GM12875 (cell line): ENCODE measurements around the gene TOPBP1.

ENCODE experiments used
- H3K4me3 ChIP-seq: one replicate; pipeline ENCODE4 v1.5.1; 2011; ENCODE audit warnings: low read depth, low read length, control low read depth
- CTCF ChIP-seq: IDR thresholded peaks from 2 replicates; pipeline ENCODE4 v1.5.1; 2011; ENCODE audit warnings: low read depth, mild to moderate bottlenecking, control low read depth, inconsistent platforms, low read length, moderate library complexity, borderline replicate concordance; ENCODE audit not compliant: insufficient read depth

Gene TOPBP1

GRCh38 chr3:133700351-133700750, 38.6 kb upstream of the TOPBP1 start:
- H3K4me3 ChIP-seq = no peak overlapping the region
- TF ChIP-seq CTCF = no peak

GRCh38 chr3:133699903-133700302, 38.2 kb upstream of the TOPBP1 start:
- no peak for TF ChIP-seq CTCF
- no peak overlapping the region for H3K4me3 ChIP-seq

- no peak for TF ChIP-seq CTCF
- no peak overlapping the region for H3K4me3 ChIP-seq
These were observed 37.7 kb upstream of the TOPBP1 start for GRCh38 chr3:133699467-133699866.

- TF ChIP-seq CTCF = no peak
These were observed 36.2 kb upstream of the TOPBP1 start for GRCh38 chr3:133697960-133698359.

GRCh38 chr3:133695560-133696171, 33.9 kb upstream of the TOPBP1 start:
- TF ChIP-seq CTCF = no peak

More at GRCh38 chr3:133697960-133698359, 36.2 kb upstream of the TOPBP1 start:
- H3K4me3 ChIP-seq = no peak overlapping the region

GRCh38 chr3:133694288-133695268, 32.8 kb upstream of the TOPBP1 start:
- no peak for TF ChIP-seq CTCF
- no peak overlapping the region for H3K4me3 ChIP-seq

More at GRCh38 chr3:133695560-133696171, 33.9 kb upstream of the TOPBP1 start:
- no peak overlapping the region for H3K4me3 ChIP-seq
